Neural crest cell (in vitro differentiated cells): ENCODE results near the gene TH. TPM values are rescaled to one million over a fixed set of nuclear protein-coding genes. Genes with fewer than 3 reads are reported as not detected.
A peak's percentile ranks its signal among the peaks of the same experiment; 100 is the strongest.

Experiments
- DNase-seq: peaks from one replicate; pipeline ENCODE4 v3.0.0; 2021; ENCODE audit warnings: low read depth, mixed read lengths, low spot score
- H3K27ac Mint-ChIP-seq: one replicate; pipeline ENCODE4 v1.8.0; 2021; ENCODE audit warnings: mild to moderate bottlenecking, mixed read lengths; ENCODE audit not compliant: unreplicated experiment
- H3K27me3 Mint-ChIP-seq: 2 replicates; pipeline ENCODE4 v1.8.0; 2021; ENCODE audit warnings: low read depth, mild to moderate bottlenecking, mixed read lengths
- H3K36me3 Mint-ChIP-seq: 2 replicates; pipeline ENCODE4 v1.8.0; 2021; ENCODE audit warnings: low read depth, mild to moderate bottlenecking, mixed read lengths
- H3K4me1 Mint-ChIP-seq: 2 replicates; pipeline ENCODE4 v1.8.0; 2021; ENCODE audit warnings: mixed read lengths
- H3K4me3 Mint-ChIP-seq: one replicate; pipeline ENCODE4 v1.8.0; 2021; ENCODE audit warnings: mild to moderate bottlenecking, mixed read lengths
- H3K9me3 Mint-ChIP-seq: 2 replicates; pipeline ENCODE4 v1.8.0; 2021; ENCODE audit warnings: mixed read lengths
- total RNA-seq: library from RNA; stranded (reverse); gene quantifications from 2 replicates; pipeline ENCODE4 v1.2.1, GENCODE V29; 2021
- TF ChIP-seq, protein P1 (sequence below): fragments of 200-600 bp; sonication (generic); conservative IDR thresholded peaks from 2 replicates; pipeline ENCODE4 v1.5.0; 2021; ENCODE audit warnings: antibody characterized with exemption, mild to moderate bottlenecking

Gene TH
- total RNA-seq, 1 donor from 2014 or later: 0.61 TPM

DNA sequence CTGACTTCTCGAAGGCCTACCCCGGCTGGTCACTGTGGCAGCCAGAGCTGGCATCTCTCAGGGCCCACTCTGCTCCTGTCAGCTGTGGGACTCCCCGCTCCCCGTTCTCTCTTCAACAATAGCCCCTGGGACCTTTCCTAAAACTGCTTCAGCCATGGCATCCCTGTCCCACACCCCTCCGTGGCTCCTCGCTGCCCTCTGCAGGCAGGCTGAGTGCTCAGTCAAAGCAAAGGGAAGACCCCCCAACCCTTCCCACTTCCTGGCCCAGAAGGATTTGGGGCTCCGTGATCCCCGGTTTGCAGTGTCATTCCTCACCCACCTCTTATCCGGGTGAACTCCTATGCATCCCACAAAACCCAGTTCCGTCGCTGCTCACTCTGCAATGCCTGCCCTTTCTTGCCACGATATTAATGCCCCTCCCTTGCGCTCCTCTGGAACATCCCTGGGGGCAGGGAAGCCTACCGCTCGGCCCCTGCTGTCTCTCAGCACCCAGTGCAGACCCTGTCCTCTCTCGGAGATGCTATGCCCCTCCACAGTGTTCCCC lies 1.6 kb upstream of the TH start:
- TF ChIP-seq, protein P1, sequence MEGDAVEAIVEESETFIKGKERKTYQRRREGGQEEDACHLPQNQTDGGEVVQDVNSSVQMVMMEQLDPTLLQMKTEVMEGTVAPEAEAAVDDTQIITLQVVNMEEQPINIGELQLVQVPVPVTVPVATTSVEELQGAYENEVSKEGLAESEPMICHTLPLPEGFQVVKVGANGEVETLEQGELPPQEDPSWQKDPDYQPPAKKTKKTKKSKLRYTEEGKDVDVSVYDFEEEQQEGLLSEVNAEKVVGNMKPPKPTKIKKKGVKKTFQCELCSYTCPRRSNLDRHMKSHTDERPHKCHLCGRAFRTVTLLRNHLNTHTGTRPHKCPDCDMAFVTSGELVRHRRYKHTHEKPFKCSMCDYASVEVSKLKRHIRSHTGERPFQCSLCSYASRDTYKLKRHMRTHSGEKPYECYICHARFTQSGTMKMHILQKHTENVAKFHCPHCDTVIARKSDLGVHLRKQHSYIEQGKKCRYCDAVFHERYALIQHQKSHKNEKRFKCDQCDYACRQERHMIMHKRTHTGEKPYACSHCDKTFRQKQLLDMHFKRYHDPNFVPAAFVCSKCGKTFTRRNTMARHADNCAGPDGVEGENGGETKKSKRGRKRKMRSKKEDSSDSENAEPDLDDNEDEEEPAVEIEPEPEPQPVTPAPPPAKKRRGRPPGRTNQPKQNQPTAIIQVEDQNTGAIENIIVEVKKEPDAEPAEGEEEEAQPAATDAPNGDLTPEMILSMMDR: peak; percentile 47
- peak; percentile 51 for DNase-seq
- Mint-ChIP-seq H3K9me3 (no peaks in the 10 kb centered on the region), H3K27ac (no peak overlapping the region), H3K36me3 (no peaks in the 10 kb centered on the region), H3K27me3 (no peaks in the 10 kb centered on the region), H3K4me1 (no peaks in the 10 kb centered on the region), H3K4me3 (no peak overlapping the region)

DNA sequence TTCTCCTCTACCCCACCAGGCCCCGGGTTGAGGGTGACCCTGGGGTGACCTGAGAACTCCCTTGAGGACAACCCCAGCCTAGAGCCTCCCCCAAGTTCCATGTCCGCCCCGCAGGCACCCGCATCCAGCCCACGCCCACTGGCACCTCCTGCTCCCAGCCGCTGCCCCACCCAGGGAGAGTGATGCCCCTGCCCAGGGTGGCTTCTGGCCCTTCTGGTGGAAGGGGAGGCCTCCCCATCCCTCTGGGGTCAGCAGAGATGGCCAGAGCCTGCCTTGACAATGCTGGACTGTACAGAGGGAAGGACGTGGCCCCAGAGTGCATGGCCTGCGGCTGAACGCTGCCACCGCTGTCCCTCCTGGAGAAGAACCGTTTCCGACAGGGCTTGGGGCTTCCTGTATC lies 1.1 kb upstream of the TH start:
- Mint-ChIP-seq H3K27me3 (no peaks in the 10 kb centered on the region), H3K27ac (no peak overlapping the region), H3K4me1 (peaks cover 3% of the 10 kb centered on the region), H3K9me3 (no peaks in the 10 kb centered on the region), H3K36me3 (no peaks in the 10 kb centered on the region), H3K4me3 (no peak overlapping the region)
- TF ChIP-seq, protein P1: no peak
- no peak for DNase-seq

DNA sequence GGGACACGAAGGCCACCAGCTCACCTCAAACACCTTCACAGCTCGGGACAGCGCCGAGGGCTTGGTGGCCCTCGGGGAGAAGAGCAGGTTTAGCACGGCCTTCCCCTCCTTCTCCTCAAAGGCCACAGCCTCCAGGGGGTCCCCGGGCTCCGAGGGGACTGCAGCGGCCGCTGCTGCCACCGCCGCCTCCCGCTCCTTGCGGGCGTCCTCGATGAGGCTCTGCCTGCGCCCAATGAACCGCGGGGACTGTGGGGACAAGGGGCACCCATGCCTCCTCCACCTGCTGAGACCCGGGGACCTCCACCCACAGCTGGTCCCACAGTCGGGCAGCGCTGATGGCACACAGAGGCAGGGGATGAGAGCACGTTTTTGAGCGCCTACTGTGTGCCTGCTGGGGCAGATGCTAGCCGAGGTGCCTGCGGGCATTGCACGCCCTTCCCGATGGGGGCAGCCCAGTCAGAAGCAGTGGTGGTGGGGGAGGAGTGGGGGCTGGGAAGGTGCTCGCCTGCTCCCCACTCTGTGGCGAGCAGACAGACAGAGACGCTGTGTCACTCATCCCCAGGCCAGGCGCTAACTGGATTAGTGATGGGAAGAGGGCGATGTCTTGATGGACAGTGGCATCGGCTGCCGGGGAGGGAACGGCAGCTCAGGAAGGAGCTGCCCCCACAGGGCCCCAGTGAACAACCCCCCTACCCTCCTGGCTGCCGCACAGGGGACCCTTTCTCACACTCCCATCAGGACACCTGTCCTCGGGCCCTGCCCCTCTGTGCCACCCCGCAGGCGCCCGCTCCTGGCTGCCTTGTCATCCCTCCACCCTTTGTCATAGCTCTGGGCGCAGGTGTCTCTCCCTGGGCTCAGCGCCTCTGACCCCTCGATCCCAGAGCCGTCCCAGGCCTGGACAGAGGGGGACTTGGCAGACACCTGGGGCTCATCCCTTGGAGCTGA lies 1.7 kb downstream of the TH start:
- Mint-ChIP-seq H3K27me3 (no peaks in the 10 kb centered on the region), H3K27ac (no peak overlapping the region), H3K36me3 (no peaks in the 10 kb centered on the region), H3K4me3 (no peak overlapping the region), H3K4me1 (peaks cover 3% of the 10 kb centered on the region), H3K9me3 (no peaks in the 10 kb centered on the region)
- TF ChIP-seq, protein P1: no peak
- no peak for DNase-seq

- no peaks in the 10 kb centered on the region for H3K36me3 Mint-ChIP-seq
- peaks cover 3% of the 10 kb centered on the region for H3K4me1 Mint-ChIP-seq
- no peak for DNase-seq
- H3K27me3 Mint-ChIP-seq: no peaks in the 10 kb centered on the region
- no peaks in the 10 kb centered on the region for H3K9me3 Mint-ChIP-seq
- no peak overlapping the region for H3K27ac Mint-ChIP-seq
- no peak overlapping the region for H3K4me3 Mint-ChIP-seq
- TF ChIP-seq, protein P1: no peak
Measured at GRCh38 chr11:2169005-2169378, 2.6 kb downstream of the TH start.

GRCh38 chr11:2168286-2169004 lies 3.2 kb downstream of the TH start:
- H3K36me3 Mint-ChIP-seq: no peaks in the 10 kb centered on the region
- H3K27me3 Mint-ChIP-seq: no peaks in the 10 kb centered on the region
- TF ChIP-seq, protein P1: no peak
- no peak overlapping the region for H3K27ac Mint-ChIP-seq
- DNase-seq: no peak
- peaks cover 3% of the 10 kb centered on the region for H3K4me1 Mint-ChIP-seq
- no peak overlapping the region for H3K4me3 Mint-ChIP-seq
- H3K9me3 Mint-ChIP-seq: no peaks in the 10 kb centered on the region
